ENCODE results near the gene CCNK.

CCNK gene

GRCh38 chr14:99550387-99550992 is 69.3 kb downstream of the CCNK start:
- H3K4me3 ChIP-seq (ENCODE audit: low read depth, low read length) = no peak overlapping the region
- TF ChIP-seq, protein P1, sequence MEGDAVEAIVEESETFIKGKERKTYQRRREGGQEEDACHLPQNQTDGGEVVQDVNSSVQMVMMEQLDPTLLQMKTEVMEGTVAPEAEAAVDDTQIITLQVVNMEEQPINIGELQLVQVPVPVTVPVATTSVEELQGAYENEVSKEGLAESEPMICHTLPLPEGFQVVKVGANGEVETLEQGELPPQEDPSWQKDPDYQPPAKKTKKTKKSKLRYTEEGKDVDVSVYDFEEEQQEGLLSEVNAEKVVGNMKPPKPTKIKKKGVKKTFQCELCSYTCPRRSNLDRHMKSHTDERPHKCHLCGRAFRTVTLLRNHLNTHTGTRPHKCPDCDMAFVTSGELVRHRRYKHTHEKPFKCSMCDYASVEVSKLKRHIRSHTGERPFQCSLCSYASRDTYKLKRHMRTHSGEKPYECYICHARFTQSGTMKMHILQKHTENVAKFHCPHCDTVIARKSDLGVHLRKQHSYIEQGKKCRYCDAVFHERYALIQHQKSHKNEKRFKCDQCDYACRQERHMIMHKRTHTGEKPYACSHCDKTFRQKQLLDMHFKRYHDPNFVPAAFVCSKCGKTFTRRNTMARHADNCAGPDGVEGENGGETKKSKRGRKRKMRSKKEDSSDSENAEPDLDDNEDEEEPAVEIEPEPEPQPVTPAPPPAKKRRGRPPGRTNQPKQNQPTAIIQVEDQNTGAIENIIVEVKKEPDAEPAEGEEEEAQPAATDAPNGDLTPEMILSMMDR (IDR thresholded peaks at IDR 0.05; ENCODE audit: borderline replicate concordance, insufficient read depth, low read depth, low read length) = no peak

- H3K4me3 ChIP-seq (ENCODE audit: low read depth, low read length) = no peak overlapping the region
- TF ChIP-seq, protein P1 (IDR thresholded peaks at IDR 0.05; ENCODE audit: borderline replicate concordance, insufficient read depth, low read depth, low read length) = no peak
These were observed 70.1 kb downstream of the CCNK start for GRCh38 chr14:99551034-99551922.

GRCh38 chr14:99552021-99552553 is 70.9 kb downstream of the CCNK start:
- H3K4me3 ChIP-seq (ENCODE audit: low read depth, low read length) = no peak overlapping the region
- TF ChIP-seq, protein P1 (IDR thresholded peaks at IDR 0.05; ENCODE audit: borderline replicate concordance, insufficient read depth, low read depth, low read length) = no peak

DNA sequence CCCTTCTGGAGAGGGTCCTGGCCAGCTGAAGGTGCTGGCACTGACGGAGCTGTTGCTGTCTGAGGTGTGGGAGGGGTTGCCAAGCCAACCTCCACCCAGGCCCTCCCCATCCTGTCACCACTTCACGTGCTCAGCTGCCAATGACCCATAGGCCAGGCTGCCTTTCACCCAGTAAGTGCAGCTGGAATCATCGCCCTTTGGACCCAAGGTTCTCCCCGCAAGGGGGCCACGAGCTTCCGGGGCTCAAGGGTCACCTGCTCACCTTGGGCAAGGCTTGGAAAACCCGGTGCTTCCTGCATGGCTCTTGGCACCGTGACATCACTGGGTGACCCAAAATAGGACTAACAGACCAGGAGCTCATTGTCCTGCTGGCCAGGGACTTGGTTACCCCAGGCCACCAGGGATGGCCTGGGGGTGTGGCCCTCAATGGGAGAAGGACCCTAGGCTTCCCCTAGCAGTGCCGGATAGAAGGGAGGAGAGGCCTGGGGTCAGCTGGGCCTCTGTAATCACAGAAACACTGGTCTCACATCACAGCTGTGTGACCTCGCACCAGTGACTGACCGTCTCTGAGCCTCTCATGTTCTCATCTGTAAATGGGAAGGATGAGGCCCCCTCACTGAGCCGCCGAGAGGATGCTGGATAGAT is 71.5 kb downstream of the CCNK start:
- H3K4me3 ChIP-seq (ENCODE audit: low read depth, low read length) = no peak overlapping the region
- TF ChIP-seq, protein P1 (IDR thresholded peaks at IDR 0.05; ENCODE audit: borderline replicate concordance, insufficient read depth, low read depth, low read length) = no peak

GRCh38 chr14:99554184-99554583 is 73.0 kb downstream of the CCNK start:
- H3K4me3 ChIP-seq (ENCODE audit: low read depth, low read length) = no peak overlapping the region
- TF ChIP-seq, protein P1 (IDR thresholded peaks at IDR 0.05; ENCODE audit: borderline replicate concordance, insufficient read depth, low read depth, low read length) = no peak

DNA sequence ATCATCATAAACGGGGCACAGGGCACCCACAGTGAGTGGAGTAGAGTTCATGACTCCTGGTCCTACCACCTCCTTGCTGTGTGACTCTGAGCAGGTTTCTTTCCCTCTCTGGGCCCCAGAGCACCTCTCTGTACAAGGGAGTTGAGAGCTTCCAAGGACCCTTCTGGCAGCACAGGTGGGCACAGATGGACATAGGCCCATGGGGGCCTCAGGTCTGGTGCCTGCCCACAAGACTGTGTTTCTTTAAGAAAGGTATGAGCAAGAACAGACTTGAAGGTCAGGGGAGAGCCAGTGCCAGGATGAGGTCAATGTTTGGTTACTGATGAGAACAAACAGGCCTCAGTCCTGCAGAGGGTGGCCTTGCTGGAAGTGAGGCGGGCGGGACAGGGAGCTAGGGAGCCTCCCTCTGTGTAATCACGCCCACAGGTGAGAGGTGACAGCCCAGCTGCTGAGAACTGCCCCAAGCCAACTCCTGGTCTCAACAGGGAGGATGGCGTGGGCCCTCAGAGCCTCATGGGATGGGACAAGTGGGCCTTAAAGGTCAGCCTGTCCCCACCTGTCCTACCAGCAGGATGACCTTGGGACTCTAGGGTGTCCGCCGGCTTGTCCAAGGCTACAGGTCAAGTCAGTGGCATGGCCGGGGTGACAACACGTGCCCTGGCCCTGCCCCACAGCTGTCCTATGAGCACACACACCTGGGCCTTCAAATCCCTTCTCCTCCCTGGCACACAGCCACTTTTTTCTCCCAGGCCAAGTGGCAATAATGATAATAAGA is 73.7 kb downstream of the CCNK start:
- no peak overlapping the region for H3K4me3 ChIP-seq (ENCODE audit: low read depth, low read length)
- TF ChIP-seq, protein P1 (IDR thresholded peaks at IDR 0.05; ENCODE audit: borderline replicate concordance, insufficient read depth, low read depth, low read length) = no peak
